NCI-H2196 (cell line): ENCODE measurements around the gene MPO.

ENCODE experiments used
- DNase-seq: peaks from one replicate; lab custom pipeline; 2025; ENCODE audit not compliant: unreplicated experiment; lab: John Stamatoyannopoulos, UW

The MPO gene

DNA sequence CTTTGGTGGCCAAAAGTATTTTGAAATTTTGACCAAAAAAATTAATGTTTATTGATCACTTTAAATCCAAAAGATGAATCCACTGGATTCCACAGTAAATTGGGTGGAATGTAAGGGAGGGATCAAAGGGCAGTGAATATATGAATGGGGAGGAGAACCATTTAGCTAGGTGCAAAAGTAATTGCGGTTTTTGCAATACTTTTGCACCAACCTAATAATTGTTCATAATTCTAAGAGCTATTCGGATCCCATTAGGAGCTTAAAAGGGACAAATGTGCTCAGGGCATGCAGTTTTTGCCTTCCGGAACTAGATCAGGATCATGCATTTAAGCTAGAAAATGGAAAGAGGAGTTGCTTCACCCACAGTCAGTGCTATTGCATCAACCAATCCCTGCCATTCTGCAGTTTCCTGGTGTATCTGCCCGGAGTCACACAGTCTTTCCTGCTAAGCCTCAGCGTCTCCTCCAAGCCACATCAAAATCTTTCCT, 42.5 kb downstream of the MPO start, which contains the start of gene LPO:
Gene LPO (plus strand): TSS at position 438 of the 488 bp plus-strand sequence. CDS start 4,396 bp downstream, outside the sequence.
- DNase-seq = no peak

DNA sequence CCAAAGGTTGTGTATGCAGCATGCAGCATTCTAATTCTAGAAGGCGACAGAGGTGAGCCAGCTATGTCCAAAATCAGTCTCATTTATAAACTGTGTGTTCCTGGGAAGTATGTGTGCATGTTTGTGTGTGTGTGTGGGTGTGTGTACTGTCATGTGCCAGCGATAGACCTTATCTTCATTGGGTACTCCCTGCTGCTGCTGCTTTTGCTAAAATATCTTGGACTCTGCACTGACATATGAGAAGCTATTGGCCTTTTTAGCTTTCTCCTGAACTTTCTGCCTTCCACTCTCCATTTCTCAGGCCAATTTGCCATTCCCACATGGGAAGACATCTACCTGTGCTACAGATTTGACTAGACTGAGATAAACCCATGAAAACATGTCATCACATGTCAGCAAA, 44.3 kb downstream of the MPO start:
- DNase-seq = no peak

- DNase-seq = no peak
Measured at GRCh38 chr17:58235821-58236220, 44.9 kb downstream of the MPO start.

DNA sequence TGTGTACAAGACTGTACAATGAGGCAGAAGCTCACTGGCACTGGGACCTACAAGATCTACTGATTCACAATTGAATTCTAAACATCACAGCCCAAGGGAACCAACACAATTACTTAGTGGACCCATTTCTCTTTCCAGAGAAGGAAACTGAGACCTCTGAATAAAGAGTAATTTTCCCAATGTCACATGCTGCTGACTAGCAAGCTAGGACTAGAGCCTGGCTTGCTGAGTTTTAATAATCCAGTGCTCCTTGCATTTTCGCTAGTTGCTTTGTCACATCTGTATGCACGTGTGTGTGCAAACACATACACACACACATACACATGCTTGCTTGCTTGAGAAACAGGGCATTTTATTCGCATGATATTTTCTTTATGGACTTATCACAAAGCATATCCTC, 46.2 kb downstream of the MPO start:
- no peak for DNase-seq

GRCh38 chr17:58233543-58233942, 47.2 kb downstream of the MPO start:
- no peak for DNase-seq

- DNase-seq = no peak
Measured at GRCh38 chr17:58232707-58233156, 48.0 kb downstream of the MPO start.

GRCh38 chr17:58231641-58232040, 49.1 kb downstream of the MPO start:
- DNase-seq = no peak

DNA sequence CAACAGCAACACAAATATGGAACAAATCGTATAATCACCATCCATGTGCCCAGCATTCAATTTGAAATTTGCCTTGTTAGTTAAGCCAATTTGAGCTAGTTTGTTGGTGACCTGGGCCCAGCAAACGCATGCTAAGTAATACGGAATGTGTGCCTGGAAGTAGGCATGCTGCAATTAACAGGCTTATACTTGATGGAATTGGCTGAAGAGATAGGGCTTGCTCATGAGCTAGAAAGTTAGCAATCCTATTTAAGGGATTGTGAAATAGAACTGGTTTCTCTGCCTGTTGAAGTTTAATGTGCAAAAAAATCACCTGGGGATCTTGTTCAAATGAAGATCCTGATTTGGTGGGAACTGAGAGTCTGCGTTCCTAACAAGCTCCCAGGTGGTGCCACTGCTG, 50.9 kb downstream of the MPO start:
- no peak for DNase-seq

DNA sequence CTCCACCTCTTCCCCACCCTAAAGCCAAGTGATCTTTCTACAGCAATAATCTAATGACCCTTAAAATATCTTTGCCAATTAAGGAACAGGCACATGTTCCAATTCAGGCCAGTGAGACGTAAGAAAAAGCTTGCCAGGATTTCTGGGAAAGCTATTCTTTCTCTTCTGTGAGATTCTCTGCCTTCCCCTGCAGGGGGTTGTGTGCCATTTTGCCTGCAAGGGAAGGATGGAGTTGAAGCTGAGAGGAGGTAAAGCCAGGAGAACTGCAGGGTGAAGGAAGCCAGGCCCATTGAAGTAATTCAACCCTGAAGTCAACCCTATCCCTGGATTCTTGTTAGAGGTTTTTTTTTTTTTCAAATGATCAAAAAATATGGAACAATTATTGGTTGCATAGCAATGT, 51.4 kb downstream of the MPO start:
- no peak for DNase-seq

DNA sequence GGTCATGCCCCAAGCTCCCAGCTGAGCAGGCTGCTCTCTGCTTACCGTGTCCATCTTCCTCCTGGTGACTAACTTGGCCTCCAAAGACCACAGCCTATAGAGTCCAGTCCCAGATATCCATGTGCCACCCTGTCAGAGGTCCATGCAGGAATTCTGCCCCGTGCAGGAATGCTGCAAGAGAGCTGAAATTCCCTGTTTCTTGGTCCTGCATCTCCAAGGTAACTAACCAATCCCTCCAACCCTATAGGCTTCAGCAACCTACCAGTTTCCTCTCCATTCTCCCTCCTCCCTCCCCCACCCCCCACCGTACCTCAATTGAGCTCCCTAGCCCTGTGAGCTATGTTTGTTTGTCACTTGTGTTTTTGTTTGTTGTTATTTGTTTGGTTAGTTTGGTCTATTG, 52.1 kb downstream of the MPO start:
- no peak for DNase-seq

DNA sequence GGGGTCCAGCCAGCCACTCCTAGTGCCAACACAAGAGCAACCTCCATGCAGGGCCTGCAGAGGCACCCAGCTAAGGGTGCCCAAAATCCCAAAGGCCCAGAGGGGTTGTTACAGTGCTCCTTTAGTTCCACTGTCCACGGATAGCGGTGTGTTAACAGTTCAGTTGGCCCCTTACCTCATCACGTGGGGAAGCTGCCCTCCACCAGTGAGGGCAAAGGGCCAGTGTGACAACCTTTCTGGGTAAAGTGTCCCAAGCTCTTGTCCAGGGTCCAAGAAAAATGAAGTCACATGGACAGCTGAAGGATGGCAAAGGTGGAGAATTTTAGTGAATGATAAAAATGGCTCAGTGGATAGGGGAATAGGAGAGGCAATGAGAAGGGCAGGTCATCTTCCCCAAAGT, 53.0 kb downstream of the MPO start:
- DNase-seq = no peak

GRCh38 chr17:58224315-58224714, 56.4 kb downstream of the MPO start:
- no peak for DNase-seq
